NOMO-1 treated with DMSO at 0.1 percent for 48 hours (cell line): ENCODE results near the gene FOSL2.
"Not testable (repeated sequence)": the region's sequence is repeated elsewhere in the genome, so short reads cannot be mapped to it uniquely, and the experiment has no call there.

ENCODE experiments used
- DNase-seq: peaks from one replicate; lab custom pipeline; 2025; ENCODE audit not compliant: unreplicated experiment; lab: John Stamatoyannopoulos, UW

Gene FOSL2

GRCh38 chr2:28357055-28357454 is 35.6 kb upstream of the FOSL2 start:
- DNase-seq = no peak

GRCh38 chr2:28357948-28358667 is 34.5 kb upstream of the FOSL2 start:
- no peak for DNase-seq

GRCh38 chr2:28358668-28359201 is 33.9 kb upstream of the FOSL2 start:
- no peak for DNase-seq

GRCh38 chr2:28359222-28360057 is 33.2 kb upstream of the FOSL2 start:
- peak; percentile 89 for DNase-seq

- peak; percentile 31 for DNase-seq
Measured at GRCh38 chr2:28360058-28360717, 32.5 kb upstream of the FOSL2 start.

GRCh38 chr2:28360718-28361293 is 31.9 kb upstream of the FOSL2 start:
- DNase-seq = no peak

GRCh38 chr2:28361991-28362710 is 30.5 kb upstream of the FOSL2 start:
- DNase-seq = no peak

GRCh38 chr2:28362991-28363521 is 29.6 kb upstream of the FOSL2 start:
- no peak for DNase-seq

- no peak for DNase-seq
Measured at GRCh38 chr2:28363686-28364280, 28.9 kb upstream of the FOSL2 start.

- no peak for DNase-seq
Measured at GRCh38 chr2:28364610-28365009, 28.0 kb upstream of the FOSL2 start.

GRCh38 chr2:28365158-28365557 is 27.5 kb upstream of the FOSL2 start:
- DNase-seq = no peak

- no peak for DNase-seq
Measured at GRCh38 chr2:28366149-28366495, 26.5 kb upstream of the FOSL2 start.

- peak; percentile 89 for DNase-seq
Measured at GRCh38 chr2:28366496-28367282, 26.0 kb upstream of the FOSL2 start.

GRCh38 chr2:28367667-28368356 is 24.8 kb upstream of the FOSL2 start:
- DNase-seq = no peak

- DNase-seq = no peak
Measured at GRCh38 chr2:28368357-28368798, 24.3 kb upstream of the FOSL2 start.

- DNase-seq = no peak
Measured at GRCh38 chr2:28369358-28369757, 23.3 kb upstream of the FOSL2 start.

GRCh38 chr2:28370354-28370753 is 22.3 kb upstream of the FOSL2 start:
- no peak for DNase-seq

- DNase-seq = not testable (repeated sequence)
Measured at GRCh38 chr2:28371728-28372127, 20.9 kb upstream of the FOSL2 start.

- DNase-seq = no peak
Measured at GRCh38 chr2:28373854-28374253, 18.8 kb upstream of the FOSL2 start.
